CD4-positive, alpha-beta T cell treated with Interferon alpha-2 for 1 hour (primary cell): ENCODE results near the gene MVK.

Experiments
- DNase-seq, 2 donors: peaks; one replicate each; pipeline ENCODE4 v3.0.0-alpha.2; 2020 to 2022

MVK gene

GRCh38 chr12:109547286-109547685 is 26.3 kb upstream of the MVK start:
- no peak for DNase-seq

- DNase-seq, result no peak
Observed at GRCh38 chr12:109548258-109548657, 25.3 kb upstream of the MVK start.

- DNase-seq, result no peak
Observed at GRCh38 chr12:109549613-109550270, 23.9 kb upstream of the MVK start.

- no peak for DNase-seq
Observed at GRCh38 chr12:109550281-109550680, 23.3 kb upstream of the MVK start.

- DNase-seq, result no peak
Observed at GRCh38 chr12:109551108-109551507, 22.5 kb upstream of the MVK start.

- DNase-seq, result no peak
Observed at GRCh38 chr12:109552971-109553370, 20.6 kb upstream of the MVK start.

- no peak for DNase-seq
Observed at GRCh38 chr12:109553483-109553882, 20.1 kb upstream of the MVK start.

GRCh38 chr12:109553906-109554500 is 19.6 kb upstream of the MVK start:
- no peak for DNase-seq

- no peak for DNase-seq
Observed at GRCh38 chr12:109554761-109555160, 18.8 kb upstream of the MVK start.

GRCh38 chr12:109555431-109556315 is 17.9 kb upstream of the MVK start:
- DNase-seq, result no peak

- DNase-seq, result no peak
Observed at GRCh38 chr12:109557200-109557599, 16.4 kb upstream of the MVK start.

- no peak for DNase-seq
Observed at GRCh38 chr12:109557805-109558204, 15.8 kb upstream of the MVK start.

GRCh38 chr12:109558374-109559199 is 15.0 kb upstream of the MVK start:
- no peak for DNase-seq

- no peak for DNase-seq
Observed at GRCh38 chr12:109559200-109559505, 14.4 kb upstream of the MVK start.

GRCh38 chr12:109559601-109560000 is 14.0 kb upstream of the MVK start:
- DNase-seq, result no peak

GRCh38 chr12:109560867-109561710 is 12.5 kb upstream of the MVK start:
- DNase-seq, result no peak

- DNase-seq, result no peak
Observed at GRCh38 chr12:109561711-109562030, 11.9 kb upstream of the MVK start.

GRCh38 chr12:109562871-109563270 is 10.7 kb upstream of the MVK start:
- DNase-seq, result no peak

GRCh38 chr12:109563291-109564284 is 10.0 kb upstream of the MVK start:
- no peak for DNase-seq

GRCh38 chr12:109566424-109566823 is 7.2 kb upstream of the MVK start:
- no peak for DNase-seq

GRCh38 chr12:109567296-109567695 is 6.3 kb upstream of the MVK start:
- DNase-seq, result no peak
